HEK293 (cell line): Measurements from ENCODE around the gene GRHL3.

Source experiments
- CTCF ChIA-PET: fragments of 350-600 bp; formaldehyde crosslinking; extraction: SDS; loops from one replicate; lab custom pipeline; 2021; ENCODE audit warnings: antibody characterized with exemption; lab: Yijun Ruan, JAX
- POLR2A ChIA-PET: fragments of 300-600 bp; formaldehyde crosslinking; extraction: SDS; loops from one replicate; lab custom pipeline; 2020; ENCODE audit warnings: antibody characterized with exemption, inconsistent platforms; lab: Yijun Ruan, JAX
- H3K27ac ChIP-seq: fragments of 200-500 bp; sonication (Bioruptor generic); 2 replicates; pipeline ENCODE4 v1.5.1; 2014; ENCODE audit warnings: low read depth, low read length, control low read depth, inconsistent platforms; ENCODE audit errors: extremely low read depth
- H3K36me3 ChIP-seq, 2 experiments: fragments of 200-500 bp in 1 of 2; sonication (Bioruptor generic) in 1 of 2; 1 replicate in 1 of 2; 2 replicates in 1 of 2; pipeline ENCODE4 v1.5.1; 2014 to 2017; ENCODE audit warnings: inconsistent platforms in 2 of 2, low read length in 2 of 2; ENCODE audit not compliant: control insufficient read depth in 2 of 2, insufficient read depth in 1 of 2
- H3K4me1 ChIP-seq: fragments of 200-500 bp; sonication (Bioruptor generic); 2 replicates; pipeline ENCODE4 v1.5.1; 2014; ENCODE audit warnings: mild to moderate bottlenecking, low read length, inconsistent platforms; ENCODE audit not compliant: control insufficient read depth, insufficient read depth
- H3K4me3 ChIP-seq: 2 replicates; pipeline ENCODE4 v1.5.1; 2011; ENCODE audit warnings: low read depth, mild to moderate bottlenecking, control low read depth, low read length, moderate library complexity
- H3K9me3 ChIP-seq: fragments of 200-500 bp; sonication (Bioruptor generic); 2 replicates; pipeline ENCODE4 v1.5.1; 2014; ENCODE audit warnings: low read depth, low read length, inconsistent platforms; ENCODE audit not compliant: control insufficient read depth, insufficient read depth
- ELK4 ChIP-seq: IDR thresholded peaks from 2 replicates; pipeline ENCODE4 v1.6.1; 2011; ENCODE audit warnings: mild to moderate bottlenecking, low read depth, low read length, borderline replicate concordance
- GLI4 ChIP-seq: fragments of 450-650 bp; formaldehyde crosslinking; IDR thresholded peaks from 2 replicates; pipeline ENCODE4 v1.5.1; 2016; ENCODE audit warnings: missing biosample characterization, missing genetic modification characterization
- IKZF3 ChIP-seq: fragments of 450-650 bp; IDR thresholded peaks from 2 replicates; pipeline ENCODE4 v1.5.0; 2018; ENCODE audit warnings: missing biosample characterization, mild to moderate bottlenecking, missing genetic modification characterization, moderate library complexity
- KLF1 ChIP-seq: fragments of 450-650 bp; formaldehyde crosslinking; IDR thresholded peaks from 2 replicates; pipeline ENCODE4 v1.5.1; 2016; ENCODE audit warnings: missing biosample characterization, missing genetic modification characterization
- KLF16 ChIP-seq: fragments of 450-650 bp; formaldehyde crosslinking; IDR thresholded peaks from 2 replicates; pipeline ENCODE4 v1.5.1; 2017; ENCODE audit warnings: missing biosample characterization, missing genetic modification characterization
- PRDM6 ChIP-seq: fragments of 450-650 bp; formaldehyde crosslinking; IDR thresholded peaks from 2 replicates; pipeline ENCODE4 v1.5.1; 2017; ENCODE audit warnings: missing biosample characterization, missing genetic modification characterization
- SP7 ChIP-seq: fragments of 450-650 bp; formaldehyde crosslinking; IDR thresholded peaks from 2 replicates; pipeline ENCODE4 v1.5.1; 2016; ENCODE audit warnings: missing biosample characterization, missing genetic modification characterization
- TCF7L2 ChIP-seq: IDR thresholded peaks from 2 replicates; pipeline ENCODE4 v1.6.1; 2011; ENCODE audit warnings: low read depth, mild to moderate bottlenecking, inconsistent platforms, low read length, moderate library complexity, borderline replicate concordance
- ZBTB26 ChIP-seq: fragments of 450-650 bp; formaldehyde crosslinking; optimal IDR thresholded peaks from 2 replicates; pipeline ENCODE3; 2016; ENCODE audit warnings: missing biosample characterization, mild to moderate bottlenecking, missing genetic modification characterization
- ZFP3 ChIP-seq: fragments of 450-650 bp; formaldehyde crosslinking; IDR thresholded peaks from 2 replicates; pipeline ENCODE4 v1.5.1; 2016; ENCODE audit warnings: low read depth, missing biosample characterization, missing genetic modification characterization
- ZFP41 ChIP-seq: fragments of 450-650 bp; formaldehyde crosslinking; IDR thresholded peaks from 2 replicates; pipeline ENCODE4 v1.5.1; 2016; ENCODE audit warnings: missing biosample characterization, missing genetic modification characterization, borderline replicate concordance
- ZFP69B ChIP-seq: fragments of 450-650 bp; formaldehyde crosslinking; IDR thresholded peaks from 2 replicates; pipeline ENCODE4 v1.5.1; 2016; ENCODE audit warnings: missing biosample characterization, missing genetic modification characterization
- ZNF114 ChIP-seq: fragments of 450-650 bp; formaldehyde crosslinking; IDR thresholded peaks from 2 replicates; pipeline ENCODE4 v1.5.0; 2017; ENCODE audit warnings: missing biosample characterization, missing genetic modification characterization
- ZNF133 ChIP-seq: fragments of 450-650 bp; formaldehyde crosslinking; IDR thresholded peaks from 2 replicates; pipeline ENCODE4 v1.5.1; 2016; ENCODE audit warnings: missing biosample characterization, missing genetic modification characterization
- ZNF280C ChIP-seq: fragments of 450-650 bp; formaldehyde crosslinking; IDR thresholded peaks from 2 replicates; pipeline ENCODE4 v1.5.1; 2016; ENCODE audit warnings: missing biosample characterization, missing genetic modification characterization
- ZNF398 ChIP-seq: fragments of 450-650 bp; formaldehyde crosslinking; IDR thresholded peaks from 2 replicates; pipeline ENCODE4 v1.5.1; 2017; ENCODE audit warnings: missing biosample characterization, missing genetic modification characterization
- ZNF530 ChIP-seq: fragments of 450-650 bp; formaldehyde crosslinking; IDR thresholded peaks from 2 replicates; pipeline ENCODE4 v1.5.1; 2016; ENCODE audit warnings: low read depth, missing biosample characterization, missing genetic modification characterization
- ZSCAN16 ChIP-seq: fragments of 450-650 bp; formaldehyde crosslinking; IDR thresholded peaks from 2 replicates; pipeline ENCODE4 v1.5.1; 2016; ENCODE audit warnings: missing biosample characterization, missing genetic modification characterization
- ZSCAN23 ChIP-seq: fragments of 450-650 bp; formaldehyde crosslinking; IDR thresholded peaks from 2 replicates; pipeline ENCODE4 v1.5.1; 2016; ENCODE audit warnings: missing biosample characterization, missing genetic modification characterization
- ZSCAN4 ChIP-seq: fragments of 450-650 bp; formaldehyde crosslinking; IDR thresholded peaks from 2 replicates; pipeline ENCODE4 v1.5.1; 2017; ENCODE audit warnings: missing biosample characterization, missing genetic modification characterization

The GRHL3 gene

GRCh38 chr1:24324903-24325302, 5.7 kb downstream of the GRHL3 start (continued):
- TF ChIP-seq PRDM6 (tag by site-specific recombination) (no peak), SP7 (tag by site-specific recombination) (no peak), TCF7L2 (no peak), ZNF114 (tag by site-specific recombination) (no peak), IKZF3 (tag by site-specific recombination) (no peak), ZSCAN23 (no peak), KLF16 (tag by site-specific recombination) (no peak), GLI4 (no peak), ZFP41 (tag by site-specific recombination) (no peak), ZNF133 (tag by site-specific recombination) (no peak)
- TF ChIP-seq, all 188 proteins: peak for 0

GRCh38 chr1:24325587-24326449, 6.7 kb downstream of the GRHL3 start:
- no peak overlapping the region for H3K4me3 ChIP-seq
- H3K27ac ChIP-seq = no peak overlapping the region
- ChIA-PET CTCF (interaction anchor here (1.1 to 1.5 kb wide), 2 partner anchors 66 to 68 kb away, joined by 4 to 10 read pairs; no protein-coding TSS in a partner anchor), POLR2A (no interaction called here)
- no peaks in the 10 kb centered on the region for H3K9me3 ChIP-seq
- TF ChIP-seq ZSCAN4 = no peak
- TF ChIP-seq ELK4 = no peak
- 0 out of 2 replicates have a peak, but pooled peaks have one; percentile 43 for TF ChIP-seq TCF7L2
- no peak for TF ChIP-seq ZSCAN16
- no peak for TF ChIP-seq ZBTB26 (tag by site-specific recombination)
- no peak for TF ChIP-seq ZNF280C (tag by site-specific recombination)
- peak; percentile 26; the same call in 1 of the 2 replicates for TF ChIP-seq ZNF398 (tag by site-specific recombination)
- TF ChIP-seq ZNF530 (tag by site-specific recombination) = no peak
- peak; percentile 42 for TF ChIP-seq KLF1
- TF ChIP-seq ZFP3 (tag by site-specific recombination) = no peak
- TF ChIP-seq ZFP69B (tag by site-specific recombination) = no peak
- TF ChIP-seq, all 188 proteins: peak for 3
- Histone ChIP-seq H3K36me3 (no peaks in the 10 kb centered on the region), H3K4me1 (peaks cover 12% of the 10 kb centered on the region)
